ENCODE data around the gene RDH13.
A peak's percentile ranks its signal among the peaks of the same experiment; 100 is the strongest.

Gene RDH13

DNA sequence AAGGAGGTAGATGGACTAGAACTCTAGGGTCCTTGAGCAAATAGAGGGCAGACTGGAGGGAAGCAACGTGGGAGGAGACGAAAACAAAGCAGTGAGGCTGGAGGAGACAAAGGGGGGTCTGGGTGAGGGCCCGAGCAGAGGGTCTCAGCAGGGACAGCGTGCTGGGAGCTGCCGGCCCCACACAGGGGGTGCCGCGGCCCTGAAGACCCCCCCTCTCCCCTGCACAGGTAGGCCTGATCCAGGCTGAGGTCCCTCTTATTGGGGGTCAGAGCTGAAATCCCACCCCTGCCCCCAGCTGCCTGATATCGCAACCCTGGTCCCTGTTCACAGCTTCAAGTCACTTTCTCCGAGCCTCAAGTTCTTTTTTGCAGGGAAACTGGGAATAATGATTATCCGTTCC lies 21.5 kb upstream of the RDH13 start:
- no peak overlapping the region for H3K4me3 ChIP-seq (ENCODE audit: low read depth, low read length)
- DNase-seq (ENCODE audit: low read depth), result no peak
- TF ChIP-seq, protein P1, sequence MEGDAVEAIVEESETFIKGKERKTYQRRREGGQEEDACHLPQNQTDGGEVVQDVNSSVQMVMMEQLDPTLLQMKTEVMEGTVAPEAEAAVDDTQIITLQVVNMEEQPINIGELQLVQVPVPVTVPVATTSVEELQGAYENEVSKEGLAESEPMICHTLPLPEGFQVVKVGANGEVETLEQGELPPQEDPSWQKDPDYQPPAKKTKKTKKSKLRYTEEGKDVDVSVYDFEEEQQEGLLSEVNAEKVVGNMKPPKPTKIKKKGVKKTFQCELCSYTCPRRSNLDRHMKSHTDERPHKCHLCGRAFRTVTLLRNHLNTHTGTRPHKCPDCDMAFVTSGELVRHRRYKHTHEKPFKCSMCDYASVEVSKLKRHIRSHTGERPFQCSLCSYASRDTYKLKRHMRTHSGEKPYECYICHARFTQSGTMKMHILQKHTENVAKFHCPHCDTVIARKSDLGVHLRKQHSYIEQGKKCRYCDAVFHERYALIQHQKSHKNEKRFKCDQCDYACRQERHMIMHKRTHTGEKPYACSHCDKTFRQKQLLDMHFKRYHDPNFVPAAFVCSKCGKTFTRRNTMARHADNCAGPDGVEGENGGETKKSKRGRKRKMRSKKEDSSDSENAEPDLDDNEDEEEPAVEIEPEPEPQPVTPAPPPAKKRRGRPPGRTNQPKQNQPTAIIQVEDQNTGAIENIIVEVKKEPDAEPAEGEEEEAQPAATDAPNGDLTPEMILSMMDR (IDR thresholded peaks at IDR 0.05; ENCODE audit: low read depth, low read length, missing control alignments), result no peak

DNA sequence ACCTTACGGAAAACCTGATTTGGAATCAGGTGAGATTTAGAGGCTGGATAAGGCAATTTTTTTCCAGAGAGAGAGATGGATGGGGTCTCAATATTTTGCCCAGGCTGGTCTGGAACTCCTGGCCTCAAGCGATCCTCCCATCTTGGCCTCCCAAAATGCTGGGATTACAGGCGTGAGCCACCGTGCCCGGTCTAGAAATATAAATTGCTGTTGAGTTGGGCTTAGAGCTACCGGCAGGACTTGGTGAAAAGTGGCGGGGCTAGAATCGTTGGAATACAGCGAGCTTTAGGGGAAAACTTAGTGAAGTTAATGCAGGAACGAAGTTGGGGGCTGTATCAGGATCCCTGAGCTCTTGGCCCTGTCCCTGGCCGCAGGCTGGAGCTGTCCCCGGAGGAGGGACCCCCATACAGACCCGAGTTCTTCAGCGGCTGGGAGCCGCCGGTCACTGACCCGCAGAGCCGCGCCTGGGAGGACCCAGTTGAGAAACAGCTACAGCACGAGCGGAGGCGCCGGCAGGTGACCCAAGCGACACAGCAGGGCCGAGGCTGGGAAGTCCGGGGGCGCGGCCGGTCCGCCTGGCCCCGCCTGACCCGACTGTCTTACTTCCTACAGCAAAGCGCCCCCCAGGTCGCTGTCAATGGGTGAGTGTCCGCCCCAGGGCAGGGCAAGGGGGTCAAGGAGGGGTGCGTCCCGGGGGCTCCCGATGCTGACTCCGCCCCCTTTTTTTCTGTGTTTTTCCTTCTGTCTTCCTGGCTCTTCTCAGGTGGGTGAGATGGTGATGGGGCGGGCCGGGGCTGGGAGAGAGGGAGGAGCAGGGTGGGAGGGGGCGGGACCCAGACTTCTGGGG lies 20.3 kb upstream of the RDH13 start:
- TF ChIP-seq, protein P1 (IDR thresholded peaks at IDR 0.05; ENCODE audit: low read depth, low read length, missing control alignments), result no peak
- no peak overlapping the region for H3K4me3 ChIP-seq (ENCODE audit: low read depth, low read length)
- no peak for DNase-seq (ENCODE audit: low read depth)

DNA sequence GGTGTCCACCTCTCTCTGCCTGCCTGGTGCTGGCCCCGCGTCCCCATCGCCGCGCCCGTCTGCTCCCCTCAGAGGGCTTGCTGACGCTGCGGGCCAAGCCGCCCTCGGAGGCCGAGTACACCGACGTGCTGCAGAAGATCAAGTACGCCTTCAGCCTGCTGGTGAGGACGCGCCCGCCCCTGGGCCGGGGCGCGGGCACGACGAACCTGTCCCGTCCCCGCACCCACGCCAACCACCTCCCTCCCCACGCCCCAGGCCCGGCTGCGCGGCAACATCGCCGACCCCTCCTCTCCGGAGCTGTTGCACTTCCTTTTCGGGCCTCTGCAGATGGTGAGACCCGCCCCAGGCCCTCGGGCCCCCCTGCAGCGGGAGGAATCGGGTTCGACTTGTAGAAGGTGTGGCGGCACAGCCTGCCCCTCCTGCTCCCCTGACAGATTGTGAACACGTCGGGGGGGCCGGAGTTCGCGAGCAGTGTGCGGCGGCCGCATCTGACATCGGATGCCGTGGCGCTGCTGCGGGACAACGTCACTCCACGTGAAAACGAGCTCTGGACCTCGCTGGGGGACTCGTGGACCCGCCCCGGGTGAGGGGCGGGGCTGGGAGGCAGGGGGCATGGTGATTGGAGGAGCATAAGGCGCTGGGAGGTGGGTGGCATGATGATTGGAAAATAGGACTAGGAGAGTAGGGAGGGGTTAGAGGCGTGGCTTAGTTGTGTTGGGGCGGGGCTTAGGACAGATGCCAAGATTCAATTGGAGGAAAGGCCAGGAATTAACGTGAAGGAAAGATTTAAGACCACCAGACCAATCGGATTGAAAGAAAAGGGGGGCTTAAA lies 19.3 kb upstream of the RDH13 start:
- TF ChIP-seq, protein P1 (IDR thresholded peaks at IDR 0.05; ENCODE audit: low read depth, low read length, missing control alignments), result no peak
- H3K4me3 ChIP-seq (ENCODE audit: low read depth, low read length), result peak overlapping the region; percentile 2
- DNase-seq (ENCODE audit: low read depth), result peak; percentile 18

DNA sequence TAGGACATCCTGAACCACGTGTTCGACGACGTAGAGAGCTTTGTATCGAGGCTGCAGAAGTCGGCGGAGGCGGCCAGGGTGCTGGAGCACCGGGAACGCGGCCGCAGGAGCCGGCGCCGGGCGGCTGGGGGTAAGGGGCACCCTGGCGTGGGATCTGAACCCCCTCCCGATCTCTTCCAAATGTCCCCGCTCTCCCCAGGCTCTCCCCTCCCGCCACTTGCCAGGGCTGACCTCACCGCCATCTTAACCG lies 18.7 kb upstream of the RDH13 start:
- no peak for DNase-seq (ENCODE audit: low read depth)
- TF ChIP-seq, protein P1 (IDR thresholded peaks at IDR 0.05; ENCODE audit: low read depth, low read length, missing control alignments), result no peak
- H3K4me3 ChIP-seq (ENCODE audit: low read depth, low read length), result peak overlapping the region; percentile 2

DNA sequence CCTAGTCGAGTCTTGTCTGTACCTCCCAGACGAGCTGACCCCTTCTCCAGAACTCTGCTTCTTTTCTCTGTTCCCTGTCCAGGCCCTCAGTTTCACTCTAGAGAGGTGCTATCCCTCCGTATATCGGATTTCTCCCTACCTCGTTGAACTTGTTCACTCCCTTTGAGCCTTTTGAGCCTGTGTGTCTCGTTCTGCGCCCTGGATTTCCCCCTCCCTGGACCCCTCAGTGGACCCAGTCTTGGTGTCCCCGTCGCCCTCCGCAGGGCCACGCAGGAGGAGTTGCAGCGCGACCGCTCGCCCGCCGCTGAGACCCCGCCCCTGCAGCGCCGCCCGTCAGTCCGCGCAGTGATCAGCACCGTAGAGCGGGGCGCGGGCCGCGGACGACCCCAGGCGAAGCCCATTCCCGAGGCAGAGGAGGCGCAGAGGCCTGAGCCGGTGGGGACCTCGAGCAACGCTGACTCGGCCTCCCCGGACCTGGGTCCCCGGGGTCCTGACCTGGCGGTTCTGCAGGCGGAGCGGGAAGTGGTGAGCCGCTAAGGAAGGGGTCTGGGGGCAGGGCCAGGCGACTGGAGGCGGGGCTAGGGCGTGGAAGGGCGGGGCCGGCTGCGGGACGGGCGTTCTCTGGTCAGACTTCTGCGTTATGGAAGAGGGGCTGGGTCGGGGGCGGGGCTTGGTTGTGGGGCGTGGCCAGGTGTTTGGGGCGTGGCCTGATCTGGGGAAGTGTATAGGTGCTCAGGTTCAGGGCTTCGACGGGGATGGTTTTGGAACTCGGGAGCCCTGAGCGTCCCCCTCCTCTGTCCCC lies 18.2 kb upstream of the RDH13 start:
- H3K4me3 ChIP-seq (ENCODE audit: low read depth, low read length), result peak overlapping the region; percentile 67
- peak; percentile 57 for DNase-seq (ENCODE audit: low read depth)
- TF ChIP-seq, protein P1 (IDR thresholded peaks at IDR 0.05; ENCODE audit: low read depth, low read length, missing control alignments), result no peak

DNA sequence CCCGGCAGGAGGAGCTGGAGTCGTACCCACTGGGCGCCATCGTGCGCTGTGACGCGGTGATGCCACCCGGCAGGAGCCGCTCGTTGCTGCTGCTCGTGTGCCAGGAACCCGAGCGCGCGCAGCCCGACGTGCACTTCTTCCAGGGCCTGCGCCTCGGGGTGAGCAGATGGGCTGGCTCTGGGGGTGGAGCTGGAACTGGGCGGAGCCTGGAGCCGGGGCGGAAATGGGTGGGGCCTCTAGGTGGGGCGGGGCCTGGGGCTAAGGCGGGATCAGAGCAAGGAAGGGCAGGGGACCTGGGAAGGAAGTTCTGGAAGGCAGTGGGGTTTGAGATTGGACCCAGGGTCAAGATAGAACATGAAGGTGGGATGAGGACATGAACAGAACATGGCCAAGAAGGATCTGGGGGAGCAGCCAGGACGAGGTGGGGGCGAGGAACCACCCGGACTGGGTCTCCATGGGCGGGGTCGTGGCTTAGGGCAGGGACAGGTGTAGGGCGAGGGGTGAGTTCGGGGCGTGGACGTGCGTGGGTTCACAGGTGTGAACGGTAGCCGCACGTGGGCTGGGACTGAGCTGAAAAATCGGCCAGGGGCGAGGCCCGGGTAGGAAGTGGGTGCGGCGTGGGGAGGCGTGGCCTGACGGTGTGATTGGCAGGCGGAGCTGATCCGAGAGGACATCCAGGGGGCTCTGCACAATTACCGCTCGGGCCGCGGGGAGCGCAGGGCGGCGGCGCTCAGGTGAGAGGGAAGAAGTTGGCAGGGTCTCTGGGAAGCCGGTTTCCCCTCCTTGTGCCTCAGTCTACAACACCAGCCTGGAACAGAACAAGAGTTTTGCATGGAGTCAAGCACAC lies 17.4 kb upstream of the RDH13 start:
- TF ChIP-seq, protein P1 (IDR thresholded peaks at IDR 0.05; ENCODE audit: low read depth, low read length, missing control alignments), result no peak
- peak overlapping the region; percentile 67 for H3K4me3 ChIP-seq (ENCODE audit: low read depth, low read length)
- peak; percentile 38 for DNase-seq (ENCODE audit: low read depth)

Data from GM12864 (cell line).